Activated naive CD8-positive, alpha-beta T cell (primary cell): ENCODE measurements around the gene DNAAF8.
A peak's percentile ranks its signal among the peaks of the same experiment; 100 is the strongest.
"Not testable (repeated sequence)": the region's sequence is repeated elsewhere in the genome, so short reads cannot be mapped to it uniquely, and the experiment has no call there.

Experiments
- H3K27ac Mint-ChIP-seq: one replicate; pipeline ENCODE4 v1.8.0; 2021; ENCODE audit warnings: mixed read lengths
- H3K27me3 Mint-ChIP-seq: one replicate; pipeline ENCODE4 v1.8.0; 2021; ENCODE audit warnings: mixed read lengths
- H3K36me3 Mint-ChIP-seq: one replicate; pipeline ENCODE4 v1.8.0; 2021; ENCODE audit warnings: mixed read lengths
- H3K4me1 Mint-ChIP-seq: one replicate; pipeline ENCODE4 v1.8.0; 2021; ENCODE audit warnings: low read depth, mixed read lengths
- H3K4me3 Mint-ChIP-seq: one replicate; pipeline ENCODE4 v1.8.0; 2021; ENCODE audit warnings: mild to moderate bottlenecking, mixed read lengths
- H3K9me3 Mint-ChIP-seq: one replicate; pipeline ENCODE4 v1.8.0; 2021; ENCODE audit warnings: low read depth, mixed read lengths

Gene DNAAF8

DNA sequence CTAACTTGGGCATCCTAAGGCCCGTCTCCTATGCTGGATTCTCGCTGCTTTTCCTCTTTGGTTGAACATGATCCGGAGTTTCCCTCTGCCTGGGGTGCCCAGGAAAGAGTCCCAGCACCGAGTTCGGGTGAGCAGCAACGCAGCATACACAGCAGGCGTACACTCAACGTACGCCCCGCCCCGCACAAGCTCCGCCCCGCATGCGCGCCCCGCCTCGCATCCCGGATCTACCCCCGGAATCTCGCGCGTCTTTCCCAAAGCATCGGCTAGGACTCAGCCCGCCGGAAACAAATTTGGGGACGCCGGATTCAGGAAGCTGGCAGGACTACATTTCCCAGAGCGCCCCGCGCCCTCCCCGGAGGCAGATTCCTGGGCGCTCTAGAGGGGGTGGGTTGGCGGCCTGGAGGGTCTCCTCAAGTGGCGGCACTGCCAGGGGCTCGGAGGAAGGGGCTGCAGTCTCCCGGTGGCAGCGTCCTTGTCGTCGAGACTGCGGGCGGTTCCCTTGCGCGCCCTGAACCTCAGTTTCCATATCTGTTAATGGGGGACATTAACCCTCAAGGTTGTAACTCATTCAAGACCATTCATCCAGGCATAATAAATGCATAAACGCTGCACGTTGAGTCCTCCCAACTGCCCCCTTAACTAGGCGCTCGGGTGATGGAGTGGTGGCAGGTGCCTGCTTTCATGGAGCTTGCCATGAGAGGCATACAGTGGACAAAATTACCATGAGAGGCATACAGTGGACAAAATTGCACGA lies 34.4 kb downstream of the DNAAF8 start:
- Mint-ChIP-seq H3K4me1 (peaks cover 25% of the 10 kb centered on the region), H3K9me3 (no peaks in the 10 kb centered on the region), H3K27ac (peak overlapping the region; percentile 85), H3K27me3 (no peaks in the 10 kb centered on the region), H3K36me3 (no peaks in the 10 kb centered on the region), H3K4me3 (peak overlapping the region; percentile 93)

DNA sequence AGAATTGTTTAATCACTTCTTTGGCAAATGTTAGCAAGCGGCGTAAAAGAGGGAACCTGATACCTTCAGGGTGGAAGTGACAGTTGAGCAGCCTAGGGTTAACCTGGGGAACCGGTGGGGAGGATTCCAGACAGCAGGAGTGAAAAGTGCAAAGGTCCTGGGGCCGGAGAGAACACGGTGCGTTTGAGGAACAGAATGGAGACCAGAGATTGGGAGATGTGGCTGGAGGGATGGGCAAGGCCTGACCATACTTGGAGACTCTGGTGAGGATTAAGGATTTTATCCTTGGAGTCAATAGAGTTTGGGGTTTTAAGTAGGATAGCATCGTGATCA lies 34.9 kb downstream of the DNAAF8 start:
- Mint-ChIP-seq H3K36me3 (no peaks in the 10 kb centered on the region), H3K27ac (peak overlapping the region; percentile 38), H3K9me3 (no peaks in the 10 kb centered on the region), H3K27me3 (no peaks in the 10 kb centered on the region), H3K4me3 (peak overlapping the region; percentile 93), H3K4me1 (peaks cover 25% of the 10 kb centered on the region)

DNA sequence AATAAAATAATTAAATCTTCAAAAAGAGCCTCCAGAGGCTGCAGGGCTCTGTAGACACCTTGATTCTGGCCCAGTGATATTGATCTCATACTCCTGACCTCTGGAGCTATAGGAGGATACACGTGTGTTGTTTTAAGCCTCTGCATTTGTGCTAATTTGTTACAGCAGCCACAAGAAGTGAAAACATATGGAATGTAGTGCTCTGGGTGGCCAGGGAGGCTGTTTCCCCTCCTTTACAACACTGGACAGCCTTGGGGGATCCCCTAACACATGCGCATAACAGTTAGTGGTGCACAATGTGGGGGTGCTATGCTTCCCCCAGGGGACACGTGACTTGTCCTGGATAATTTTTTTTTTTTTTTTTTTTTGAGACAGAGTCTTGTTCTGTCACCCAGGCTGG lies 37.3 kb downstream of the DNAAF8 start:
- H3K27ac Mint-ChIP-seq, result no peak overlapping the region
- H3K4me3 Mint-ChIP-seq, result no peak overlapping the region
- H3K27me3 Mint-ChIP-seq, result no peaks in the 10 kb centered on the region
- no peaks in the 10 kb centered on the region for H3K36me3 Mint-ChIP-seq
- H3K4me1 Mint-ChIP-seq, result peaks cover 13% of the 10 kb centered on the region
- no peaks in the 10 kb centered on the region for H3K9me3 Mint-ChIP-seq

DNA sequence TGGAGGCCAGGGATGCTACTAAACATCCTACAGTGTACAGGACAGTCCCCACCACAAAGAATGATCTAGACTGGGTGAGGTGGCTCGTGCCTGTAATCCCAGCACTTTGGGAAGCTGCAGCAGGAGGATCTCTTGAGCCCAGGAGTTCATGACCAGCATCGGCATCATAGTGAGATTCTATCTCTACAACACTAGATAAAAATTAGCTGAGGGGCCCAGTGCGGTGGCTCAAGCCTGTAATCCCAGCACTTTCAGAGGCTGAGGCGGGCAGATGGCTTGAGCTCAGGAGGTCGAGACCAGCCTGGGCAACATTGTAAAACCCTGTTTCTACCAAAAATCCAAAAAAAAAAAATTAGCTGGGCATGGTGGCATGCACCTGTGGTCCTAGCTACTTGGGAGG lies 38.0 kb downstream of the DNAAF8 start:
- peaks cover 11% of the 10 kb centered on the region for H3K4me1 Mint-ChIP-seq
- H3K9me3 Mint-ChIP-seq, result no peaks in the 10 kb centered on the region
- H3K36me3 Mint-ChIP-seq, result no peaks in the 10 kb centered on the region
- H3K27ac Mint-ChIP-seq, result no peak overlapping the region
- no peak overlapping the region for H3K4me3 Mint-ChIP-seq
- no peaks in the 10 kb centered on the region for H3K27me3 Mint-ChIP-seq

DNA sequence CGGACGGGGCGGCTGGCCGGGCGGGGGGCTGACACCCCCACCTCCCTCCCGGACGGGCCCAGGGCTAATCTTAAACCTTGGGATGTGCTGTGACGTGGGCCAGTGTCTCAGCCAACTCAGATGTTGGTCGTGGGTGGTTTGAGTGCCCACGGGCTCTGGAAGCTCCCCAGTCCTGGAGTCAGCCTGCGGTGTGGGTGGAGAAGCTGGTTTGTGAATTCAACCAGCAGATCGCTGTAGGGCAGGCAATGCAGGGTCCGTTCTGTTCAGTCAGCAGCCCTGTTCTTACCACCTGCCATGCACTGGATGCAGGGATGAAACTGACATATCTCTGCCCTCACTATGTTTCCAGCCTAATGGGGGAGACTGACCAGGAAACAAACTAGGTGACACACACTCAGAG lies 40.7 kb downstream of the DNAAF8 start:
- H3K36me3 Mint-ChIP-seq, result no peaks in the 10 kb centered on the region
- no peaks in the 10 kb centered on the region for H3K9me3 Mint-ChIP-seq
- no peaks in the 10 kb centered on the region for H3K4me1 Mint-ChIP-seq

DNA sequence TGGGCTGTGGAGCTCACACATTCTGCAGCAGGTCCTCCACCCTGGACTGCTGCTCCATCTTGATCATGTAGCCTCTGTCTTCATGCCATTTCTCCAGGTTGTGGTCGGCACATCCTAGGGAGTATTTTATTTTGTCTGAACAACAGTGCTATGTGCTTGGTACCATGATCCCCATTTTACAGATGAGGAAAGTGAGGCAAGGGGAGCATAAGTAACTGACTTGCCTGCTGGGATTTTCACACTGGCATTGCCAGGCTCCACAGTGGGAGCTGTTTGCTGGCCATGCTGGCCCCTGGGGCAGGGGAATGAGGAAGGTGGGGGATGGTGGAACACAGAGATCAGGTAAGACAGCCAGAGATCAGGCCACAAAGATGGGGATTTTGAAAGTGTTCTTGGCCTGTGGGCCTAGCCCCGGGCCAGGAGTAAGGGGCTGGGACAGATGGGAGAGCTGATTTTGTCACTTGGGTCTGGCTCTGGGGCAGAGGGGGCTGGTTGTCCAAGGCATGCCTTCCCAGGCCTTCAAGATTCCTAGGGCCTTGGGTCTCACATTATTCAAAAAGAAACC lies 41.9 kb downstream of the DNAAF8 start:
- H3K9me3 Mint-ChIP-seq, result no peaks in the 10 kb centered on the region
- H3K36me3 Mint-ChIP-seq, result no peaks in the 10 kb centered on the region
- H3K27ac Mint-ChIP-seq, result no peak overlapping the region
- H3K4me1 Mint-ChIP-seq, result no peaks in the 10 kb centered on the region
- H3K27me3 Mint-ChIP-seq, result no peaks in the 10 kb centered on the region
- H3K4me3 Mint-ChIP-seq, result no peak overlapping the region

More for the DNA sequence above, 40.7 kb downstream of the DNAAF8 start:
- H3K27me3 Mint-ChIP-seq, result no peaks in the 10 kb centered on the region
- H3K27ac Mint-ChIP-seq, result no peak overlapping the region
- no peak overlapping the region for H3K4me3 Mint-ChIP-seq

DNA sequence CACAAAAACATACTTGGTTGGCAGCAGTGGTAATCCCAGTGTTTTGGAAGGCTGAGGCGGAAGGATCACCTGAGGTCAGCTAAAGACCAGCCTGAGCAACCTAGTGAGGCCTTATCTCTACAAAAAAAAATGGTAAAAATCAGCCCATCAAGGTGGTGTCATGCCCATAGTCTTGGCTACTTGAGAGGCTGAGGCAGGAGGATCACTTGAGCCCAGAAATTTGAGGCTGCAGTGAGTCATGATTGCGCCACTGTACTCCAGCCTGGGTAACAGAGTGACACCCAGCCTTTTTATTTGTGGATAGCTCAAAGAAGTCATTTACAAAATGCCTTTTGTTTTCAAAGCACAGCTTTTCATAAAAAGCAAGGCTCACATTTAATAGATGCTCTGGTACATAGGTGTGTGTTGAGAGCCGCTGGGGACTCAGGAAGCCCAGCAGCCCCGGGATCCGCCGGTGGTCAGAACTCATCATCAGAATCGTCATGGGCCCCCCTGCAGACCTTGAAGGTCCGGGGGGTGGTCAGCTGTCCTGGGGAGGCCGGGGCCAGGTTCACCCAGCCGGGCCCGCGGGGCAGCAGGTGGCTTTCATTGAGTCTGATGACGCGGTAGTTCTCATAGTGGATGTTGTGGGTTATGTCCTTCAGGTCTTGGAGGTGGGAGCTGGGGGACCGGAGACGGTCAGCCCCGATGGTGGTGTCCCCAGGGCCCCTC lies 43.2 kb downstream of the DNAAF8 start:
- Mint-ChIP-seq H3K27me3 (no peaks in the 10 kb centered on the region), H3K36me3 (no peaks in the 10 kb centered on the region), H3K4me1 (no peaks in the 10 kb centered on the region), H3K9me3 (no peaks in the 10 kb centered on the region), H3K27ac (no peak overlapping the region), H3K4me3 (no peak overlapping the region)

DNA sequence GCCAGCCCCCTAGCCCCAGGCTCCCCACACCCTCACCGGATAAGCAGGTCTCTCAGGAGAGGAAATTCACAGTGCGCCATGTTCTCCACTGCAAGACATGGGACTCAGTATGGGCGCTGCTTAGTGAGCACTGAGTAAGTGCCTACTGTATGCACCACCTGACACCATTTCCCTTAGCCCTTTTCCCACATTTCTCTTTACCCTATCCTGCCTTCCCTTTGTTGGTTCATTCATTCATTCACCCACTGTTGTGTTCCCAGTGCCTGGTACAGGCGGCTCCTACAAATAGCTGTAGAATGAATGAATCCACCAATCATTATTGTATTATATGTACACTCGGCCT lies 43.7 kb downstream of the DNAAF8 start:
- Mint-ChIP-seq H3K36me3 (no peaks in the 10 kb centered on the region), H3K4me3 (no peak overlapping the region), H3K27ac (no peak overlapping the region), H3K9me3 (no peaks in the 10 kb centered on the region), H3K27me3 (no peaks in the 10 kb centered on the region), H3K4me1 (no peaks in the 10 kb centered on the region)

DNA sequence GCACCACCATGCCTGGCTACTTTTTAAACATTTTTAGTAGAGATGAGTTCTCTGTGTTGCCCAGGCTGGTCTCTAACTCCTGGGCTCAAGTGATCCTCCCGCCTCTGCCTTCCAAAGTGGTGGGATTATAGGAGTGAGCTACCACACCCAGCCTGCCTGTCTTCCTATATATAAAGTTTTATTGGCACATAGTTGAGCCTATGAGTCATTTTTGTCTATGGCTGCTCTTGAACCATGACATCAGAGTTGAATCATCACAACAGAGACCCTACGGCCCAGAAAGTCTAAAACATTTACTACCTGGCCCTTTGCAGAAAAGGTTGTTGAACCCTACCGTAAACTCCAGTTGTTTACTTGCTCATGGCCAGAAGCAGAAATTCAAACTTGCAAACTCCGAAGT lies 45.9 kb downstream of the DNAAF8 start:
- Mint-ChIP-seq H3K9me3 (no peaks in the 10 kb centered on the region), H3K4me1 (no peaks in the 10 kb centered on the region), H3K27ac (no peak overlapping the region), H3K36me3 (no peaks in the 10 kb centered on the region), H3K4me3 (no peak overlapping the region), H3K27me3 (no peaks in the 10 kb centered on the region)

DNA sequence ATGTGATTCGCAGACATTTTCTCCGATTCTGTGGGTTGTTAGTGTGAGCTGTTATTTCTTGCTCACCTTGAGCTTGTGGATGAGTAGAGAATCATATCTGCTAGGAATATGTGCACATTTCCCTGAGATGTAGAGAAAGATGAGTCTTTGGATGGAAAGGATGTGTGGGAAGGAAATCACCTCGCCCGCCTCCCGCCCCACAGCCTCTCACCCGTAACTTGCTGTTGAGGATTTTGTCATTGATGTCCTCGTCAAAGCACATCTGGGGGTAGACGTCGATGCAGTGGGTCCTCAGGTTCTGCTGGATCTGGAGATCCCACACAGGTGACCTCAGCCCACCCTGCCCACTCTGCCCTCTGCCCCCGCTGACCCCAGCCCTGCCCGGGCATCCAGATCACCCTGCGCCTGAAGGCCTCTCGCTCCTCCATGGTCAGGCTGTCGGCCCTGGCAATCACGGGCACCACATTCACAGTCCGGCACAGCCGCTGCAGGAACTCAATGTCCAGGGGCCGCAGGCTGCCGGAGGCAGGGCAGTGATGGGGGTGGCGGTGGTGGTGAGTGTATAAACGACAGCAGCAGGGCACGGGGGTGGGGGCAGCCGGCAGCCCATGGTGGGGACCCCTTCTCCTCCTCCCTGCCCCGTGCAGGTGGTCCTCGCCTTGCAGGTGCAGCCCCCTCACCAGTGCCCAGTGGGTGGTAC lies 49.1 kb downstream of the DNAAF8 start:
- Mint-ChIP-seq H3K9me3 (no peaks in the 10 kb centered on the region), H3K27ac (no peak overlapping the region)

DNA sequence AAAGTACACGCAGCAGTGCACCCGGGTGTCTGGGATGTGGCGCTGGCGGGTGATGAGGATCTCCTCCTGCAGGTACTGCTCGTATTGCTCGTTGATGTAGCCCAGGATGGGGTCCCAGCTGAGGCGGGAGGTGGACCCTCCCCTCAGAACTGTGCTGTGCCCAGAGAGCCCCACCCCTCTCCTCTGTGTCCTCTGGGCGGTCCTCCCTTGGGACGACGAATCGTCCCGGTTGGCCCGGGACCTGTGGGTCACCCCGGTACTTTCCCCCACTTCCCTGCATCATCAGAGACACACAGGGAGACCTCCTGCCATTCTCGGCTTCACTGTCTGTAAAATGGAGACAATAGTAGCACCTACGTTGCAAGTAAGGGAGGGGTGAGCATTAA lies 49.6 kb downstream of the DNAAF8 start:
- Mint-ChIP-seq H3K9me3 (no peaks in the 10 kb centered on the region), H3K27ac (no peak overlapping the region), H3K27me3 (no peaks in the 10 kb centered on the region), H3K36me3 (no peaks in the 10 kb centered on the region), H3K4me3 (no peak overlapping the region), H3K4me1 (no peaks in the 10 kb centered on the region)

More for the DNA sequence above, 49.1 kb downstream of the DNAAF8 start:
- H3K27me3 Mint-ChIP-seq, result no peaks in the 10 kb centered on the region
- no peaks in the 10 kb centered on the region for H3K4me1 Mint-ChIP-seq
- H3K4me3 Mint-ChIP-seq, result no peak overlapping the region
- no peaks in the 10 kb centered on the region for H3K36me3 Mint-ChIP-seq

DNA sequence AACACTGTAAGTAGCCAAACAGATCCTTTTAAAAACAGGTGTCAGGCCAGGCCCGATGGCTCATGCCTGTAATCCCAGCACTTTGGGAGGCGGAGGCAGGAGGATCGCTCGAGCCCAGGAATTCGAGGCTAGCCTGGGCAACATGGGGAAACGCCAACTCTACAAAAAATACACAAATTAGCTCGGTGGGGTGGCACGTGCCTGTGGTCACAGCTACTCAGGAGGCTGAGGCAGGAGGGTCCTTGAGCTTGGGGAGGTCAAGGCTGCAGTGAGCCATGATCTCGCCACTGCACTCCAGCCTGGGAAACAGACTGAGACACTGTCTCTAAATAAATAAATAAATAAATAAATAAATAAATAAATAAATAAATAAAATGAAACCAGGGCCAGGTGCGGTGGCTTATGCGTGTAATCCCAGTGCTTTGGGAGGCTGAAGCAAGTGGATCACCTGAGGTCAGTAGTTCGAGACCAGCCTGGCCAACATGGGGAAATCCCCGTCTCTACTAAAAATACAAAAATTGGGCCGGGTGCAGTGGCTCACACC lies 50.2 kb downstream of the DNAAF8 start:
- not testable (repeated sequence) for H3K27me3 Mint-ChIP-seq, H3K36me3 Mint-ChIP-seq, H3K9me3 Mint-ChIP-seq, H3K27ac Mint-ChIP-seq, H3K4me1 Mint-ChIP-seq, H3K4me3 Mint-ChIP-seq

DNA sequence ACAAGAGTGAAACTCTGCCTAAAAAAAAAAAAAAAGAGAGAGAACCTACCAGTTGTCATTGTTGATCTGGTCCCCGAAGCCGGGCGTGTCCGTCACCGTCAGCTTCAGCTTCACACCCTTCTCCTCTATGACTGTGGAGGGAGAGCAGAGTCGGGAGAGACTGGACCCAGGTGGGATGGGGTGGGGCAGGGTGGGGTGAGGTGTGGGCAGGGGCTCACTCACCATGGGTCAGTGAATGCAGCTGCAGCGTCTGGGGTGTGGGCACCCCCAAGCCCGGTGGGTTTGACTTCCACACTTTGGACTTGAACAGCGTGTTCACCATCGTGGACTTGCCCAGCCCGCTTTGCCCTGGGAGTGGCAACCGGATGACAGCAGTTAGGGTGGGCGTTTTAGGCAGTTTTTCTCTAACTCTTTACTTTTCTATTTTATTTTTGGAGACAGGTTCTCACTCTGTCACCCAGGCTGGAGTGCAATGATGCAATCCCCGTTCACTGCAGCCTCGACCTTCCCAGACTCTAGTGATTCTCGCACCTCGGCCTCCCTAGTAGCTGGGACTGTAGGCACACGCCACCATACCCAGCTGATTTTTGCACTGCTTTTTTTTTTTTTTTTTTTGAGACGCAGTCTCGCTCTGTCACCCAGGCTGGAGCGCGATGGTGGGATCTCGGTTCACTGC lies 51.6 kb downstream of the DNAAF8 start:
- H3K27me3 Mint-ChIP-seq, result no peaks in the 10 kb centered on the region
- no peak overlapping the region for H3K4me3 Mint-ChIP-seq
- no peaks in the 10 kb centered on the region for H3K4me1 Mint-ChIP-seq
- H3K9me3 Mint-ChIP-seq, result no peaks in the 10 kb centered on the region
- H3K36me3 Mint-ChIP-seq, result no peaks in the 10 kb centered on the region
- H3K27ac Mint-ChIP-seq, result no peak overlapping the region

DNA sequence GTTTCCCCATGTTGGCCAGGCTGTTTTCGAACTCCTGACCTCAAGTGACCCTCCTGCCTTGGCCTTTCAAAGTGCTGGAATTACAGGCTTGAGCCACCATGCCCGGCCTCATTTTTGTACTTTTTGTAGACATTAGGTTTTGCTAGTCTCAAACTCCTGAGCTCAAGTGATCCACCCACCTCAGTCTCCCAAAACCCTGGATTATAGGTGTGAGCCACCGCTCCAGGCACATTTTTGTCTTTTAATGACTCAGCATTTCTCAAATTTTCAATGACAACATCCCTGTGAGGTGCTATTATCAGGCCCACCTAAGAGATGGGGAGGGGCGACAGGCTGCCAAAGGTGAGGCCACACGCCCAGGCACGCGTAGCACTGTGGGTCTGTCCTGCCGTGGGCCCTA lies 52.7 kb downstream of the DNAAF8 start:
- Mint-ChIP-seq H3K36me3 (no peaks in the 10 kb centered on the region), H3K4me1 (no peaks in the 10 kb centered on the region), H3K27me3 (no peaks in the 10 kb centered on the region), H3K27ac (no peak overlapping the region), H3K9me3 (no peaks in the 10 kb centered on the region), H3K4me3 (no peak overlapping the region)
